ENCODE measurements around the gene TPK1.
"Not testable (repeated sequence)": the region's sequence is repeated elsewhere in the genome, so short reads cannot be mapped to it uniquely, and the experiment has no call there.

Gene TPK1

DNA sequence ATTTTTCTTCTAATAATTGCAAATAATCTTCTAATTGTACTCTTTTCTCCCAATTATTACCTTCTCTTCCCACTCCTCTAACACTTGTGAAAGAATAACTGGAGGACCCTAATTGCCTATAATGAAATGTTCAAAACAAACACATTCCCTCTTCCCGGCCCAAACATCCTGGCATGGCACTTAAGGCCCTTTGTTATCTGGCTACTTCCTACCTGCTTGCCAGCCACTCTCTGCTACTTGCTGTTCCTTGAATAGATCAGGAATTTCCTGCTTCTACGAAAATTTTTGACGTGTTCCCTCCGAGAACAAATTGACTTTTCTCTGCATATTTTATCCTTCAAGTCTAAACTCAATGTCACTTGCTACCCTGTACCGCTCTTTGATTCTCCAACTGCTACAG, 376.2 kb downstream of the TPK1 start:
- no peak for DNase-seq

DNA sequence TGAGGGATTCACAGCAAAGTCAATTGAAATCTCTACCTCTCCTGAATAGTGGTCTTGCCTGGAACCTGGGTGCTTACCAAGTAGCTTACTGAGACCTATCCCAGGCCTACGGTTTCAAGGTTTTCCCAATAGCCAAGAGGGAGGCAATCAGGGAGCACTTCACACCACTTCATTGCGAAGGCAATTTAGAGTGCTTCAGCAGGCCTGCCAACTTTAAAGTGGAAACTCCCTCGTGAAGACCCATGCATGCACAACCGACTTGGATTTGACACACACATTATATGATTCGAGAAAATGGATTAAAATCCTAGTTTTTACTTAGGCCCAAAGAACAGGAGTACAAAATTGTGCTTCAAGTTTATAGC, 380.8 kb downstream of the TPK1 start:
- DNase-seq = no peak

DNA sequence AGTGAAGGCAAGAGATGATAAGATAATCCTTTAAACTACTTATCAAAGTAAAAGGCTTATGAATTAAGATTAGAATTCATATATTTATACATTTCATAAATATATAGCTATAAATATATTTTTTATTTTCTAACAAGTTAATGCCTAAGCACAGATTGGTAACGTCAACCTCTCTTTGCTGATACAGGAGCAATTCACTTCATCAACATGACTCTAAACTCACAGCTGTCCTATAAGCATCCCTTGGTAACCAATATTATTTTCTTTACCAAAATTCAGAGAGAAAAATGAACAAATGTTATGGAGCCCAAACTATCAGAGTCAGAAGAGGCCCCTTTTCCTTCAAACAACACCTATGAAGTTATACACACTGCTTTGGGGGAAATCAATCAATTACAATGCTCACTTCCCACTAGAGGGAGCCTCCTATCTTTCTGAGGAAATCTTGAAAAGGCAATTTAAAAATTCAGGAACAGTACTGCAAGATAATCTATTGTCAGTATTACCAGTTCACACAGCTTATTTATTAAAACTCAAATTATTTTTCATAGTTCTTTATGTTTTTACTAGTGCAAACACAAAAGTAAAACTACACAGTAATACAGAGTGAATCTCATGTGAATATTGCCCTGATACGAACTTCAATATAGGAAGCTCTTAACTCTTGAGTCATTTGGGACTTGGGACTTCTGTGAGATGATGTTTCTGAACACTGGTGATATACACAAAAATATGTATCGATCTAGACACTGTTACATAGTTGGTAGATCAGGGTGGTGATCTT, 381.4 kb downstream of the TPK1 start:
- no peak for DNase-seq

DNA sequence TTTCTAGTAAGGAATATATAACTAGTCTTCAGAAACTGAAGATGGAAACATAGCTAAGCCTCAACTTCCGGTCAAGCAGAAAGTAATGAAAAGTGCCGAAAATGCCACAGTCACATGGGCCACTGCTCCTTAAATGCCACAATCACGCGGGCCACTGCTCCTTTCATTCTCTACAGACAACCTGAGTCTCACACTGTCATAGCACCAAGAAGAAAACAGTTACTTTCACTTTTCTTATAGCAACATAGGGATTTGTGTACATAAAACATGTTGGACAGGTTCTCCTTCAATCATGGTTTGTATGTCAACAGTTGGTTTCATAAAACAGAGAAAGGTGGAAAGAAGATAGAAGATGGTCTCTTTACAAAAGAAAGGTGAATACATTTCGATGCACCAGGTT, 383.8 kb downstream of the TPK1 start:
- no peak for DNase-seq

DNA sequence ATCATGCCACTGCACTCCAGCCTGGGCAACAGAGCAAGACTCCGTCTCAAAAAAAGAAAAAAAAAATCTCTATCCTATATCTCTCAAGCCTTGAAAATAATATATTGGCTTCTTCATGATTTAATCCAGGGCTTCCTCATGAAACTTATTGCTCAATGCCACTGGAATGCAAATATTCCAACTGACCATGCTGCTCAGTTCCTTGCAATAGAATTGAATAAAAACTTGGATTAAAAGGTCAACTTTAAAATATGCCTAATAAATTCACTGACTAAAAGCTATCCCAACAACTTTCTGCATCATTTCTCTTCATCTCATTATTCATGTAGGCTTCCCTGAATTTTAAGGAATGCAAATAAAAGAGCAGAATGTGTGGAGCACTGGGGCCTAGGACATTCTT, 390.3 kb downstream of the TPK1 start:
- no peak for DNase-seq

DNA sequence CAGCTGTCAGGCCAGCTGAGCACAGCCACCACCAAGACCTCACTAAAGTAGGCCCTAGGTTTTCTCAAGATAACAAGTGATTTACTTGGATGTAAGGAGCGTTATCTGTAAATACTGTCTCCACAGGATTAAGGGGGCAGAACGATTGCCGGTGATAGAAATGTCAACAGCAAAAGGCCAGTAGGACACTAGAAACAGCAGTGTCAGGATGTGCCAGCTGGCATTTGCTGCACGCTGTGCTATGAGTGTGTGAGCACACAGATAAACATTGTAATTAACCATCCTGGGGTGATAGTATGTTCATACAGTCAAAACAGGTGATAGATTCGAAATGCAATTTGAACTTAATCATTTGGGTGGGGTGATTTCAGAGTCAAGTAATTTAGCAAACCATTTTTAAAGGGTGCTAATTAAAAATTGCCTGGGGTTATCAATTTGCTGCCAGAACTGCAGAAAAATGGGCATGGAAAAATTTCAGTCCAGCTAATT, 396.1 kb downstream of the TPK1 start:
- DNase-seq = no peak

DNA sequence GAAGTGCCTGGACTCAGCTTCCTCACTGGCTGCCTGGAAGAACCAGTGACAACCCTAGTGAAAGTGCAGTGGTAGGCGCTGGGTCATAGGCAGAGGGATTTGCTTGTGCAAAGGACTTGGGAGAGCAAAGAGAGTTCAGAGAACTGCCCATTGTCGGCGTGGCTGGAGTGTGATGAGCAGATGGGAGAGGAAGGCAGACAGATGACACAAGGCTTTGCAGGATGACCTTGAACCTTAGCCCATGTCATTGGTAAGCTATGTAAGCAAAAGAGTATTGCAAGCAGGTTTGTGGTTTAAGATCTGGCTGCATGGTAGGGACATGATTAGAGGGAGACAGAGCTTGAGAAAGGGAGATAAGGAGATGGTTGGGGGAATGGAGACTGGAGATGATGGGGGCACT, 397.1 kb downstream of the TPK1 start:
- no peak for DNase-seq

DNA sequence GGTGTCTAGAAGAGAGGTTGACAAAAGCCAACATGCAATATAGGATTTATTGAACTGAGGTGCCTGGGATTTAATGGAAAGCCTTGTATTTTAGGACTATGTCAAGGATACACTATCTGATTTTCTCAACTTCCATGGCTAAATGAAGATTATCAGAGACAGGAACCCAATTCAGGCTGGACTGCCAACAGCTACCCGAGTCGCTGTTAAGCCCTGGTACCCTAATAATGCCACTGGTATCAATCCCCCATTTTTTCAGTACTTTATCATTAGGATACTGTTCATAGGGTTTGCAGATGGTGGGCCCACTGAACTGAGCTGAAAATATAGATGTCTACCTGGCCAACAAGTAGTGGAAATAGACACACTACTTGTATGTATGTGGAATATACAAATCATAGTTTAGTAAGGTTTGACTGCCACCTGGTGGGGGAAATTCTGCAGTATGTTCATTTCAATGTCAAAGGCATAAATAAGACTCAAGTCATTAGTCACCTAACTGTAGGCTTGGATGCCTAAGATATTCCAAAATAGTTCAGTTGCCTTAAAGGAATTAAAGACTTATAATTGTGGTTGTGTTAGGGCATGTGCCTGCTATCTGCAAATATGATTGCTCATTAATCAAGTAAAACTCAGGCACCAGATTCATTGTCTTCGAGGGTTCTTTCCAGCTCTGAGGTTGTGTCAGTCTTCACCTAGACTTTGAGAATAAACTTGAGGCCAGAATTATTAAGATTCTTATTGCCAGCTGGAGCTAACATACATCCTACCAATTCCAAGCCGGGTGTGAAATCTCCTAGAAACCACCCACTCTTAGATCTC, 398.3 kb downstream of the TPK1 start:
- DNase-seq = no peak

DNA sequence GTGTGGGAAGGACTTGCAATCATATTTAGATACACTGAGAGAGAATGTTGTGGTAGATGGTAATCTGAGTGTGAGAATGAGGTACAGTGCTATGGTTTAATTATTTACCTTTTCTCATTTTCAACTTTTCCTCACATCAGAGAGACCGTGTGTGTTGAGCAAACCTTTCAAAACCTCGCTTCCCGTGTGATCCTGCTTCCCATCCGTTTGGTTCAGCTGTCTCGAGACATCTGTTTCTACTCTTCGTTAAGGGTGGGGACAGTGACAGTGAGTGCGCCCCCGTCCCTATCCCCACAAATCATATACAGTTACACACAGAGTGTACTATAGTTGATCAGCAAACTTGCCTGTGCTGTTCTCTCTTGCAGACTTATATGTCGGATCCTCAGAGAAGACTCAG, 399.4 kb downstream of the TPK1 start:
- DNase-seq = no peak

DNA sequence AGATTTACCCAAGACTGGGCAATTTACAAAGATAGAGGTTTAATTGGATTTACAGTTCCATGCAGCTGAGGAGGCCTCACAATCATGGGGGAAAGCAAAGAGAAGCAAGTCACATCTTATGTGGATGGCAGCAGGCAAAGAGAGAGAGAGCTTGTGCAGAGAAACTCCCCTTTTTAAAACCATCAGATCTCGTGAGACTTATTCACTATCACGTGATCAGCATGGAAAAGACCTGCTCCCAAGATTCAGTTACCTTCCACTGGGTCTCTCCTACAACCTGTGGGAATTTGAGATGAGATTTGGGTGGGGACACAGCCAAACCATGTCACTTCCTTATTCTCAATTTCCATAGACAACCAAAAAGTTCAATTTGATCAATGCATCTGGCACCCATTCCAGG, 407.4 kb downstream of the TPK1 start:
- DNase-seq = no peak

DNA sequence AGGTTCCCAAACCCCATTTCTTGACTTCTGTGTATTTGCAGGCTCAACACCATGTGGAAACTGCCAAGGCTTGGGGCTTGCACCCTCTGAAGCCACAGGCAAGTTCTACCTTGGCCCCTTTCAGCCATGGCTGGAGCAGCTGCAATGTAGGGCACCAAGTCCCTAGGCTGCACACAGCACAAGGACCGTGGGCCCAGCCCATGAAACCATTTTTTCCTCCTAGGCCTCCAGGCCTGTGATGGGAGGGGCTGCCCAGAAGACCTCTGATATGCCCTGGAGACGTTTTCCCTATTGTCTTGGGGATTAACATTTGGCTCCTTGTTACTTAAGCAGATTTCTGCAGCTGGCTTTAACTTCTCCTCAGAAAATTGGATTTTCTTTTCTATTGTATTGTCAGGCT, 408.3 kb downstream of the TPK1 start:
- not testable (repeated sequence) for DNase-seq

DNA sequence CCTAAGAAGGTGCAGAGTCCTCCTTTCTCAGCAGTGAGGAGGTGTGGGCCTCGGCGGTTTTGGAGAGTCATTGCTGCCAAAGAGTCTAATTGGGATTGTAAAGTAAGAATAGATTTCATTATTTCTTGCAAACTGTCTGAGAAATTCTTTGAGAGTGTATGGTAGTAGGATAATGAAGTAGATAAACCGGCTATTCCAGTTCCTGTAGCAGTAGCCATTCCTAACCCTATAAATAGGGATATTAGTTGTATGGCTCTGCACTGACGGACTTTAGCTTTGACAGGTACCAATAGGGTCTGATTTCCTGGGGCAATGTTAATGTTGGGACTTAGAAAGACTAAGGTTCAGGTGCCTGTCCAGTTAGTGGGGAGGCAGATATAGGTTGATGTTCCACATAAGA, 416.9 kb downstream of the TPK1 start:
- DNase-seq = not testable (repeated sequence)

DNA sequence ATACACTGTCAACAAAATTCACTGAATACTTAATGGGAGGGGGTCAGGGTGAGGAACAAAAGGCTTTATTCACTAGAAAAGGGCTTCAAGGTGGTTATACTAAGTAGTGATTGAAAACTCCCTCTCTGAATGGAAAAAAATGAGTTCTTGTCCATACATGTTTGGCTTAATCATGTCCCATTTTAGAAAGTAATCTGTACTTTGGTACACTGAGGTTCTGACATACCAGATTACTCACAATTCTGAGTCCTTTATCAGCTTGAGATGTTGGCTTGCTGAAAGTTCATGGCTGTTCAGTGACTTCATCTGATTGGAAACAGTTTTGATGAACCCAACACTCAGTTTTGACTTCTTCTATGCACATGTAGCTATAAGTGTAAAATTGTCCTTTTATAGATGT, 419.5 kb downstream of the TPK1 start:
- no peak for DNase-seq

DNA sequence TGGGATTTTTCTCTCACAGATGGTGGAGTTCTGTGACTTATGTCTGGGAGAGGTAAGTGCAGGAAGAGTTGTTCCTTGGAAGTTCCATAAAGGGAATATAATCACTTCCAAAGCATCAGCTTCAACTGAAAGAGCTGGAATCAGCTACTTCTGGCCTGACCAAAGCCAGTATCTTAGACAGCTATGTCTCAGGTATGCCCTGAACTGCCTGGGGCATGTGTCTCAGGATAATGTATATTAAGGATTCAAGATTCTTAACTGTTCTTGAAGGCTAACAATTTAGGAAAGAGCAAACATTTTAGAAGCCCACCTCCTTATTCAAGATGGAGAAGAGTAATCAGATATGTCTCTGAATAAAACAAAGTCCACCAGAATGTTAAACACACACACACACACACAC, 420.0 kb downstream of the TPK1 start:
- no peak for DNase-seq

DNA sequence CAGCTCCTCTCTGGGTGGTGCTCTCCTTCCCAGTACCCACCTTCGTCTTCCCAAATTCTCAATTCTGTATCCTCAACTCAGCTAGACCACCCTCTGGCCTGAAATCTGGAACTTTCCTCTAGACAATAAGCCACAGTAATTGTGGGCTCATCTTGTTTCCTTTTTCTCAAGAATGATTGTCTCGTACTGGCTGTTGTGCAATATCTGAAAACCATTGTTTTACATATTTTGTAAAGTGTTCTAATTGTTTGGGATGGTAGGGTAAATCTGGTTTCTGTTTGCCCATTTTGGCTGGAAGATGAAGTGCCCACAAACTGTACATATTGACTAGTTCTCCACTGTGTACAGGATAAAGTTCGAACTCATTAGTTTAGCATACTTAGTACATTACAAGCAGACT, 421.0 kb downstream of the TPK1 start:
- no peak for DNase-seq

DNA sequence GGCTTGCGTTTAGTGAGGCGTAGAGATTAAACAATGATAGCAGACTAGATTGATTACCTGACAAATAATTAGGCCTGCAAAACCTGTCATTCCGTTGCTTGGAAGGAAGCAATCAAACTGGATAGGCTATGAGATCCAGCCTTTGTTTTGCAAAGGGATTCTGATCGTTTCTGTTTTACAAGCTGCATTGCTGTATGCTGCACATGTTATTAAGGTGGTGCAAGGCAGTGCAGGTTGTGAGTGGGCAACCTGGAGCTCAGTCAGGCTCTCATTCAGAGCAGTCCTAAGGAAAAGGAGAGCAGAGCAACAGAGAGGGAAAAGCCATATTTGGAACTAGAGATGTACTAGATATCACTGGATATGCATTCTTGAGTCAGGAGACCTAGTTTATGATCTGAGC, 425.4 kb downstream of the TPK1 start:
- DNase-seq = no peak

DNA sequence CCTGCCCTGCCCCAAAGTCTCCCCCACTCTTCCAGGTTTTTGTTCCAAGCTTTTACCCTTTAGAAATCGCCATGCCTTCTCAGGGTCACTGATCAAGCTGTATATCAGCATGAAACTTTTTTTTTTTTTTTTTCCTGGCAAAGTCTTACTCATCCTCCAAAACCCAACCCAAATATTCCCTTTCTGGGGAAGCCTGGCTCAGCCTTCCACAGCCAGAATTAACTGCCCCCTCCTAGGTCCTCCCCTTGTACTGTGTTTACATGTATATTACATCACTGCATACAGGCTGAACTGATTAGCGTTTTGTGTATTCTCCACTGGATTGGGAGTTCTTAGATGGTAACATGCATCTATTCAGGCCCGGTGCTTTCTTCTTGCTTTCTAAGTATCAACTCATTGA, 427.7 kb downstream of the TPK1 start:
- DNase-seq = no peak

DNA sequence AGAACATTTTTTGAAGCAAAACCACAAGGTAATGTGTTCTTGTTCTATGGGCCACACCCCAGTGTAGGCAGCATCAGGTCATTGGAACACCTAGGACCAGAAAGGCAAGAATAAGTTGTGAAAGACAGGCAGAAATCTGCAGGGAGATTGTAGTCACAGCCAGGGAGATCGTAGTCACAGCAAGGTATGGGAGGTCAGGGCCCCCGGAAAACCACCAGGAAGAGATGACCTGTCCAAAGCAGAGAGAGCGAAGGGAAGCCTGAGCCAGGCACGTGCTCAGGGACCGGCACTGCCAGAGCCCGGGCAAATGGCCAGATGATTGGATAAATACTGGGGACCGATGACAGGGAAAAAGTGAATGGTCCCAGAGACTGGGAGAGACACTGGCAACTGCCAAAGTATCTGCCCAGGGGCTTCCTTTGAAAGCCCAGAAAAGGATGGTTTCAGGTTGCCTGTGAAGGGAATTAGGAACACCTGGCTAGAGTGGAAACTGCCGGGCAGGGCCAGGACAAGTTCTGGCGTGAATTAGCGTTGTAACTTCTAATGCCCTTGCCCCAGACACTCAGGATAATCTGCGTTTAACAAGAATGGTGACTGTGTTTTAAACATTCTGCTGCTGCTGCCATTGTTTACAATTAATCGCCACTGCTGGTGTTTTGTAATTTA, 428.5 kb downstream of the TPK1 start:
- DNase-seq = peak; percentile 11

DNA sequence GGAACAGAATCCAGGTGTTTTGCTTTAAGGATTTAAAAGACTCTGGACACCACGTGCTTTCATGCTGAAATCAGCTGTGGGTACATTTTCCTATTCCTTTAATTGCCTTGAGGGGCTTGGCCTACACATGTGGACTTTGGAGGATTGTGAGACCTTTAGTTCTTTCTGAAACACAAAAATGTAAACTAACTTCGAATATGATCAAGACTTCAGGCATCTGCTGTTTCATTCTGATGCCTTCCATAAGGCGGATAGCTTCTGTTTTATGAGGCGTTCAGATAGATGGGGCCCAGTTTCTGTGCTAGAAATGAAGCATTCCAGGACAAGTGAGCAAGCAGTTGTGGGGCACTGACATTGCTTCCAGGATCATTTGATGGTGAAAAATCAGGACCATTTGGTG, 430.9 kb downstream of the TPK1 start:
- no peak for DNase-seq

DNA sequence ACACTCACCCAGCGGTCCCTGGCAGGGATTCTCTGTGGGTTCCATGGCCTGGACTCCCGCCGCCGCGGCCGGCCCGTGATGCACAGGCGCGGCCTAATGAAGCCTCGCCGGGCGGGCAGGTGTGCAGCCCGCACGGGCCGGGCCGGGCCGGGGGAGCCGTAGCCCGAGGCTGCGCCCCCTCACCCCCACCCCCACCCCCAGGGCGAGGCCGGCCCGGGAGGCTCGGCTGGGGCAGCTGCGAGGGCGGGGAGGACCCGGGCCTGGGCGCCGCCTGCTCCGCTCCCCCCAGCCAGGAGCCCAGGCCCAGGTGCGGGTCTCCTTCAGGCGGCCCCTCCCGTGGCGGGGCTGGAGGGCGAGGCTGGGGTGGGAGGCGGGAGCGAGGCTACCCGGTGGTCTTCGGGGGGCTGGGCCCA, 432.2 kb downstream of the TPK1 start, which contains the start of gene NOBOX:
Gene NOBOX (minus strand): TSS at position 45 of the 413 bp plus-strand sequence.
- no peak for DNase-seq

DNA sequence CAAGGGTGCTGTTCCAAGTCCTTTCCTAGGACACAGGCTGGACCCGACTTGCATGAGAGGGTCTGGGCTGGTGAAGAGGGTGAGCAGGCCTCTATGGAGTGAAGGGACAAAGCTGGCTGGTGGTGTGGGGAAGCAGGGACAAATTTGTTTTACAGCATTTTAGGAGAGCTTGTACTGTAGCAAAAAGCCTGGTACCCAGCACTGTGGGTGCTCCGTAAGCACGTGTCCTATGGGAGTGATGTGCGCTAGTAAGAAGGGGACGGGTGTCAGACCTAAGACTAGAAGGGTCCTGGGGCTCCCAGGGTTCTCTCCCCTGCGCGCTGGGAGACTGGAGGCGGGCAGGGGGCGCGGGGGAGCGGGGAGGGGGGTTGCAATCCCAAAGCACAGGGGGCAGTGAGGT, 432.8 kb downstream of the TPK1 start:
- no peak for DNase-seq

Data from DMS79 (cell line).